CD1c-positive myeloid dendritic cell (primary cell): ENCODE data around the gene PCCA.
"Not testable (repeated sequence)": the region's sequence is repeated elsewhere in the genome, so short reads cannot be mapped to it uniquely, and the experiment has no call there.

ENCODE experiments used
- DNase-seq: peaks from one replicate; pipeline ENCODE4 v3.0.0-alpha.2; 2016; ENCODE audit errors: extremely low spot score

Gene PCCA

GRCh38 chr13:100197116-100197515 lies 108.2 kb downstream of the PCCA start:
- DNase-seq, result no peak

GRCh38 chr13:100197591-100198365 lies 108.9 kb downstream of the PCCA start:
- DNase-seq, result no peak

- peak; percentile 31 for DNase-seq
These were observed 114.9 kb downstream of the PCCA start for GRCh38 chr13:100203696-100204367.

- no peak for DNase-seq
These were observed 119.1 kb downstream of the PCCA start for GRCh38 chr13:100208002-100208401.

- no peak for DNase-seq
These were observed 119.7 kb downstream of the PCCA start for GRCh38 chr13:100208626-100209025.

- peak; percentile 56 for DNase-seq
These were observed 121.2 kb downstream of the PCCA start for GRCh38 chr13:100209857-100210825.

GRCh38 chr13:100211016-100211710 lies 122.3 kb downstream of the PCCA start:
- DNase-seq, result peak; percentile 33

- DNase-seq, result peak; percentile 38
These were observed 124.1 kb downstream of the PCCA start for GRCh38 chr13:100212904-100213553.

GRCh38 chr13:100213576-100213975 lies 124.7 kb downstream of the PCCA start:
- no peak for DNase-seq

- DNase-seq, result no peak
These were observed 126.0 kb downstream of the PCCA start for GRCh38 chr13:100214886-100215285.

- no peak for DNase-seq
These were observed 132.3 kb downstream of the PCCA start for GRCh38 chr13:100221166-100221565.

- DNase-seq, result not testable (repeated sequence)
These were observed 135.2 kb downstream of the PCCA start for GRCh38 chr13:100223966-100224530.

GRCh38 chr13:100229603-100230002 lies 140.7 kb downstream of the PCCA start:
- DNase-seq, result no peak

GRCh38 chr13:100230769-100231149 lies 141.9 kb downstream of the PCCA start:
- DNase-seq, result no peak

GRCh38 chr13:100231176-100231575 lies 142.3 kb downstream of the PCCA start:
- DNase-seq, result no peak

GRCh38 chr13:100234006-100234405 lies 145.1 kb downstream of the PCCA start:
- peak; percentile 34 for DNase-seq

- peak; percentile 29 for DNase-seq
These were observed 145.7 kb downstream of the PCCA start for GRCh38 chr13:100234524-100235136.

- peak; percentile 71 for DNase-seq
These were observed 146.5 kb downstream of the PCCA start for GRCh38 chr13:100235311-100235901.

GRCh38 chr13:100240109-100240779 lies 151.4 kb downstream of the PCCA start:
- no peak for DNase-seq
